ENCODE results near the gene FRK.

FRK gene

DNA sequence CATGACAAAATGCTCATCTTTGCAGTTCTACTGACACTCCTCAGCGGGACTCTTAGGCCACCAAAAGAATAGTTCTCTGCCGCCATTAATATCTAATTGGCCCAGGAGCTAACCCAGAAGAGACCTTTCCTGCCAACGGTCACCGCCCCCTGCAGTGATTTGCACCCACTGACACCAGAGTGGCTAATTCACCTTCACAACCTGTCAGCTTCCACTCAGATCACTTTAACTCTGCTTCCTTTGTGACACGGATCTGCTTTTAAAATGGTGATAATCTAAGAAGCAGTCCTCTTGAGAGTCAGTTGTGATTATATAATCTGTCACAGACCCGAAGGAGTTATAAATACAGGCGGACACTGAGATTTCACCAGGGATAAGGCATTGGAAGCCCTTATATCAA, 172.8 kb downstream of the FRK start:
- DNase-seq (ENCODE audit: low spot score) = no peak

- no peak for DNase-seq (ENCODE audit: low spot score)
Observed at GRCh38 chr6:115885636-115886366, 174.9 kb downstream of the FRK start.

DNA sequence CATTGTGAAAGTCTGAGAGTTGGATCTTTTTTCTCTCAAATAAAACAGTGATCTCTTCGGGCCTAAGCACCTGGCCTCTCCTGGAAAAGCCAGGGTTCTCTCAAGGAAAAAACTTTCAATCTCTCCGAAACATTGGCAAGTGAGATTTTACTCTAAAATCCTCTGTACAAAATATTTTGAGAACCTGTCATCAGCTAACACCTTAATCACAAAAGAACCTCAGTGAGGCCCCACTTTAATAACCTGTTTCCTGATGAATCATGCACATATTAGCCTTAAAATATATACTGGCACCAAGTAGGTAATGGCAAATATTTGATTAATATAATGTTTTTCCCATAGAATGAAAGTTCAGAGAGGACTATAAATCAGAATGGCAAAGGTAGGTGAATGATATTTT, 177.9 kb downstream of the FRK start:
- DNase-seq (ENCODE audit: low spot score) = no peak

- no peak for DNase-seq (ENCODE audit: low spot score)
Observed at GRCh38 chr6:115882174-115882573, 178.5 kb downstream of the FRK start.

Data from pons (tissue), 1 donor.